NCI-H2171 treated with DMSO at 0.1 percent for 48 hours (cell line): ENCODE data around the gene BMP4.
"Not testable (repeated sequence)": the region's sequence is repeated elsewhere in the genome, so short reads cannot be mapped to it uniquely, and the experiment has no call there.

ENCODE experiments used
- DNase-seq: peaks from one replicate; lab custom pipeline; 2025; lab: John Stamatoyannopoulos, UW

Gene BMP4

DNA sequence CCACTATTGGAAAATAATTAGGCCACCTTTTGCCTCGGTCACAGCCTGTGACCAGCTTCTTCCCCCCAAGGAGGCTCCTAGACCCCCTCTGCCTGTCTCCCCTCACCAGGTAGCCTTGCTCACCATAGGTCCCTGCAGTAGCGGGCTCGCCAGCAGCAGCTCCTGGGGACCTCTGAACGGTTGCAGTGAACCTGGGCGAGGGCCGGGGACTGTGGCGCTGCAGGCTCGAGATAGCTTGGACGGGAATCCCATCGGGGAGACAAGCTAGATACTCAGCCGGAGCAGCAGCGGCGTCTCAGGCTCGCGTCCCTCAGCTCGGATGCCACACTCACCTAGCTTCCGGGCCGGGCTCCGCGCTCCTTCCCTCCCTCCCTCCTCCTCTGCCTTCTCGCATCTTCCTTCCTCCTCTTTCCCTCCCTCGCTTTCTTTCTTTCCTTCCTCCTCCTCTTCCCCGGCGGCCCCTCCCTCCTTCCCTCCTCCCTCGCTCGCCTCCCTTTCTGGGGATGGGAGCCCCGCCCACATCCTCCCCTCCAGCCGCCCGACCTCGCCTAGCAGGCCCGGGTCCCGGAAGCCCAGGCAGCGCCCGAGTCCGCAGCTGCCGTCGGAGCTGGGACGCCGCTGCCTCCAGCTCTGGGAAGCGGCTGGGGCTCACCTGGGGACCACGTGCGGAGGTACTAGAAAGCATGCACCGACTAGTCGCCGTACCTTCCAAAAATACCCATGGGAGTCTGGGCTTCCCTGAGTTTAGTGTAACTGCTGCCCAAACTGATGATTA, at the start of gene BMP4:
Gene BMP4 (minus strand): TSS at position 399 of the 775 bp plus-strand sequence. CDS start 4,603 bp downstream, outside the sequence.
- no peak for DNase-seq

DNA sequence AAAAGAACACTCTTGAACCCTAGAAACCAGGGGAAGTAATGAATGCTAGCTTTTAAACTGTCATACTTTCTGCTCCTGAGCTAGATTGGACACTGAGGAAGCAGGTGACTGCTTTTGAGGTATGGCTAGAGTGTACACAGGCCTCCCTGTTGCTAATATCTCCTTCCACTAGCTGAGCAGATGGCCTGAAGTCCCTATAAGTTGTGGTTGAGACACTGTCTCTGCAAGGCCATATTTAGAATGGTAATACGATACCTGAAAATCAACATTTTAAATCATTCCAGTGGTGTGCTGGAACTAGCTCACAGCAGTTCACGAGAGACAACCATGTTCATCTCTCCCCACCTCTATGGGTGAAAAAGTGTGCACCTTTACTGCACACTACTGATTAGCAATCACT, 46.4 kb upstream of the BMP4 start:
- DNase-seq, result no peak

DNA sequence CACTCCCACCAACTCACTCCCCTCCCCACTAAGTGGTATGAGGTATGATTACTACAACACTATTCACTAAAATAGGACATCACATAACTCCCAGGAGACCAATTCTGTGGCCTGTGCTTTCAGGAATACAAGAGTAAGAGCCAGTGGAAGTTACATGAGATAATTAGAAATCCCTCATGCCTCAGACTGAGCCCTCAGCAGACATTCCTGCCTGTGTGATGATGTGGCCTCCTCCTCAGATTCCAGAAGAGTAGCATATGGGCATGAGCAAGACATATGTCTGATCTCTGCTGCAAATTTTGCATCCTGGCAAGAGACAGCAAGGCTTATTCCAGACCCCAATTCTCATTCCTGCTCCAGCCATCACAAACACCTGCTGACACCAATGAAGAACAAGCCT, 46.0 kb upstream of the BMP4 start:
- DNase-seq, result no peak

DNA sequence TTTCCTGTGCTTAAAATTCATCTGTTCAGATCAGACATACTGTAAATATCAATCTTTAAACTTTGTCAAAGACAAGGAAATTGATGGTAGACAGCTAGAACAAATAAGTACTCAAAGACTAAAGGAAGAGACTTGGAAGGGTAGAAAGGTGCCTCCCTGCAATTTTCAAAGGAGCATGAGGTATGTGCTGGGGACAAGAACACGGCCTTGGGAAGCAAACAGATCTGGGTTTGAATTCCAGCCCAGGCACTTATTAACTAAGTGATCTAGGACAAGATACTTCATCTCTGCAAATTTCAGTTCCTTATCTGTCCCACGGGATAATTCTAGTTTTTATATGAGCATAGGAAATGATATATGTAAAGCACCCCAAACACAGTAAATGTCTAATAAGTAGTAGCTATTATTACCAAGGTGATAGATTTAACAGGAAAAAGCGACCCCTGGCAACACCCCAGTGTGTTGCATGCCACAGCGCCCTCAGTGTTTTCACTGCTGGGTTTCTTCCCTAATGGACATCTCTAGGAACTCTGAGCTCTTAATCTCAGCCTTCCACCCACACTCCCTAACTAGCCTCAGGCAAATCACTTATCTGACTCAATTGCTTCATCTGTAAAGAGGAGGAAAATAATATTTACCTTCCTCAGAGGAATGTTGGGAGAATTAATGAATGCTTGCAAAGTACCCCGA, 44.7 kb upstream of the BMP4 start:
- DNase-seq, result no peak

DNA sequence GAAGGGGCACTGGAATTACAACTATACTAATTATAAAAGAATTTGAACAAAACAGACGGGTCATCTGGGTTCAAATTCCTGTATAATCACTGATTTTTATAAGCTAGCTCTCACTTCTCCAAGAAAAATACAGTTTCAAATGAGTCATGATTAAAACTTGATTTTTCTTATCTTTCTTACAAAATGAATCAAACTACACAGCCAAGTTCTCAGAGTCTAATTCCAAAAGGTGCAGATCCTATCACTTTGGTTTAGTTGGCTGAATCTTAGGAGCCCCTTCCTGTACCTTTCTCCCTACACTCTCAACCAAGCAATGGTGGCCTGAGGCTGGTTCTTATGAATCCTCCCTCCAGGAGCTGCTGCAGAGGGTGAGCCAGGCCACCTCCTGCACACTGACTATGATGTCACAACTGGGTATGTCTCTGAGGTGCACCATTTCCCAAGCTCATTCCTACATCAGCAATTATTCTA, 43.8 kb upstream of the BMP4 start:
- DNase-seq, result no peak

DNA sequence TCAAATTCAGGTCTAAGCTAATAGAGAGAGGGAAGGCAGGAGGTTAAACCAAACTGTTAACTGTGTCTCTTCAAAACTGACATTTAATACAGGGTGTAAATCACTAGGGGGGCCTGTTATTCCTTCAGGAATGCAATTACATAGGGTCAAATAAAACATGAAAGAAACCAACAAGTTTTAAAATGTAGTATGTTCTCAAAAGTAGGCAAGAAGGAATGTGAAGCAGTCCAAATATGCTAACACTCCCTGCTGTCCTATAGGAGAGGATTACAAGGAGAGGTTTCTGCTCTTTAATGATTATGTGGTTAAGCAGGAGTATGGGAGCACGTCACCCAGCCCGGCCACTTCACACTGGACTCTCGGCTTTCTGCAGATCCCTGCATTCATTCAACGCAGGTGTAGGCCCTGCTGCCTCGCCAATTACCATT, 42.5 kb upstream of the BMP4 start:
- DNase-seq, result no peak

DNA sequence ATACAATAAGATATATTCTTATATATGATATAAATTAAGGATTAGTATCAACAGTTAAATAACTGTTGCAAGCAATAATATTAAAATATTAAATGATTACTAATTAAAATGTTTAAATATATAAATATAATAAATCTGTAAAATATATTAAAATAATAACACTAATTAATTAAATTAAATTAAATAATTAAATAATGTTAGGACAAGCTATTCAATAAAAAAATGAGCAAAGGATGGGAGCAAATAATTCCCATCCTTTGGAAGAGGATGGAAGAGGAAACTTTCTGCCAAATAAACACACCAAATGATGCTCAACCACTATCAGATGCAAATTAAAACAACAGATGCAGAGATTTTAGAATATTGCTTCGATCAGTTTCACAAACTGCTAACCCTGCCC, 39.4 kb upstream of the BMP4 start:
- no peak for DNase-seq

DNA sequence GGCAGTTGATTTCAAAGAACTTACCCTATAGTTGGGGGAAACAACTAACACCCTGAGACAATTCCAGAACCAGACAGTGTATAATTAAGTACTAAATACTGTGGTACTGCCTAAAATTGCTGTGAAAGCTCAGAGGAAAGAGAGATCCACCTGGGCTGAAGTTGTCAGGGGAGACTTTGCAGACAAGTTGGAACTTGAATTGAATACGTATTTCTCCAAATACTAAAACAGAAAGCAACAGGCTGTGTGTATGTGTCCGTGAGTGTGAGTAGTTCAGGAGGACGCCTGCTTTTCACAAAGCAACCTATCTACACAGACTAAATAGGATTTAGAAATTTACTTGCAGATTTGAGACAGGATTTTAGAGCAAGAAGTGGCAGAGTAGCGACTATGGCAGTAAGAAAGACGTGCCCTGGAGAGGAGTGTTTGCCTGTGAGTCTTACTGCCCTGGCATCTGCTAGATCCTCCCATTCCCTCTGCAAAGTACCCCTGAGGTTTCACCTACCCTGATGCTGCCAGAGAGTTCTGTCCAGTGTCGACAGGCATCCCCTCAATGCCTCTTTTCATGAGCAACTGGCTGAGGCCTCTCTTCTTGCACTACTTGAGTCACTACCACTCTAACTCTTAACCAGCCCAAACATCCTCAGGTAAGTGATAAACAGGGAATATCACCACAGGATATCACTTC, 37.4 kb upstream of the BMP4 start:
- DNase-seq, result no peak

DNA sequence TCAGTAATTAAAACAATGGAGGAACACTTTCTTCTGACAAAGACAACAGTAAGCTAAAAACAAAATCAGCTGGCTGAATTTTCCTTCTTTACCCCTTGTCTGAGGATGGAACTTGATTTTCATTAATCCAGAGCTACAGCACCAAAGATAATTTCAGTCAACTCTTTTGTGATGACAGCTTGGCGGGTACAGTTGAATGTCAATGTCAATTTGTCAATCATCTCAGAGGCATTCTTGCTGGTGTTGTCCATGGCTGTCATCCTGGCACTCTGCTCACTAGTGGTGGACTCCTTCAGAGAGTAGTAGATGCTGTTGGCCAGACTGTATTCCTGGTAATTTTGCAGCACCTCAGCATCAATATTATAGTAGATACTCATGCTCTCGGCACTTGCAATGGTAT, 34.4 kb upstream of the BMP4 start:
- no peak for DNase-seq

DNA sequence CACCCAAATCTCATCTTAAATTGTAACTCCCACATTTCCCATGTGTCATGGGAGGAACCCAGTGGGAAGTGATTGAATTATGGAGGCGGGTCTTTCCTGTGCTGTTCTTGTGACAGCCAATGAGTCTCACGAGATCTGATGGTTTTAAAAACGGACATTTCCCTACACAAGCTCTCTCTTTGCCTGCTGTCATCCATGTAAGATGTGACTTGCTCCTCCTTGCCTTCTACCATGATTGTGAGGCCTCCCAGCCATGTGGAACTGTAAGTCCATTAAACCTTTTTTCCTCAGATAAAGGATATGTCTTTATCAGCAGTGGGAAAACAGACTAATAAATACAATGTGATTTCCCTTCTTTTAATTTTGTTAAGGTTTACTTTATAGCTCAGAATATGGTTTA, 30.1 kb upstream of the BMP4 start:
- not testable (repeated sequence) for DNase-seq

DNA sequence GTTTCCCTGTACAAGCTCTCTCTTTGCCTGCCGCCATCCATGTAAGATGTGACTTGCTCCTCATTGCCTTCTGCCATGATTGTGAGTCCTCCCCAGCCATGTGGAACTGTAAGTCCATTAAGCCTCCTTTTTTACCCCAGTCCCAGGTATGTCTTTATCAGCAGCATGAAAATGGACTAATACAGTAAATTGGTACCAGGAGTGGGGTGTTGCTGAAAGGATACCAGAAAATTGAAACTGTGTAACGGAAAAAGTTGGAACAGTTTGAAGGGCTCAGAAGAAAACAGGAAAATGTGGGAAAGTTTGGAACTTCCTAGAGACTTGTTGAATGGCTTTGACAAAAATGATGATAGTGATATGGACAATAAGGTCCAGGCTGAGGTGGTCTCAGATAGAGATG, 28.3 kb upstream of the BMP4 start:
- not testable (repeated sequence) for DNase-seq

DNA sequence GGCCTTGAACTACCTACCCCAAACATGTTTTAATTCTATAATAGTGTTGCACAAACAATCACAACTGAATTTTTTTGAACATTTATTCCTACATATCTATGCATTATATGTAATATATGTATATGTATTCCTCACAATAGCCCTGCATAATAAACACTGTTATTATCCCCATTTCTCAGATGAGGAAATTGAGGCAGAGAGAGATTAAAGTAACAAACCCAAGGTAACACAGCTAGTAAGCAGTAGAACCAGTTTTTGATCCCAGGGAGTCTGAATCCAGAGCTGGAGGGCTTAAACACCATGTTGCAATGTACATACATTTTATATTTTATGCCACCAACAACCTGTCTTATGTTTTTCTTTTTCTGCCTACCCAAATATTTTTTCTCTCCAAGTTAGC, 26.5 kb upstream of the BMP4 start:
- no peak for DNase-seq

DNA sequence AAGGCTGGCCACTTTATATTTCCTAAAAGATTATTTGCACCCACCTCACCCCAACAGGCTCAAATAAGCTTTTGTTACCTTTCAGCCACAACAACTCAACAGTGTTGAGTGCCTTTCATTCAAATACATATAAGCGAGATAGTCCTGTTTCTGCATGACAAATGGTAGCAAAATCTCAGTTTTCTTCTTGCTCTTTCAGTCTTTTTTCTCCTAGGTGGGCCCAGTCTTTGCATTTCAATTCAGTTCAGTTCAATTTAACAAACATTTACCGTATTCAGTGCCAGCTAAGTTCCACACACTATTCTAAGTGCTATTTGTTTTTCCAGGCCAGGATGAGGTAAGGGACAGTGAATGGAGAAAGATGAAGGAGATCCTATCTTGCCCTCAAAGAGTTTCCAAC, 25.9 kb upstream of the BMP4 start:
- no peak for DNase-seq

DNA sequence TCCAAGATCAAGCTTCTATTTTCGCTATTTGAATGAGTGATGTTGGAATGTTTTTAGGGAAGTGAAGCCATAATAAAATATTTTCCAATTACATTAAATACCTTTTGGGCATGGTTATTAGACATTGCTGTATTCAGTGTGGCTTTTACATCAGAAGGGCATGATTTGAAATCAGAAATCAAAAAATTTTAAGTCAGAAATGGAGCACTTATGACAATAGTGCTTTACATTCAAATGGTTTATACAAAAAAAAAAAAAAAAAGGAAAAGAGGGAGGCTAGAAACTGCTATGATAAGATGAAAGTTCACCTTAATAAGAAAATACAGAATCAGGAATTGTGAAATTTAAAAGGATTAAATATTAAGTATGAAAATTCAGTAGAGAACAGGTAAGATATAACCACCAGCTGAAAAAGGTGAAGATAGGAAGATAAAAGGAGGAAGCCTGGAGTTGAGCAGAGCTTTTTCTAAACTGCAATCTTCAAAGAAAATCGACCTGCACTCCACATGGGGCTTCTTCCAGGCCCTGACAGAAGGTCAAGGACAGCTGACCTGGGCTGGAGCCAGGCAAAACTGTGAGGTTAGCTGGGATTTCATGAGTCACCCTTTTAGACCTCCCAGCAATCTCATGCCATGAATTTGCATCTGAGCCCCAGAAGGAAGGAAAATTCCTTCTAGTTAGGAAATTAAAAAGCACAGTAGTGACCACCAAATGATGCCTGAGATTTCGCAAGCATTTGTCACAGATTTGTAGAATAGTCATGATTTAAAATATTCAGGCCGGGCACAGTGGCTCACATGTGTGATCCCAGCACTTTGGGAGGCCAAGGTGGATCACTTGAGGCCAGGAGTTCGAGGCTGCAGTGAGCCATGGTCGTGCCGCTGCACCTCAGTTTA, 23.4 kb upstream of the BMP4 start:
- no peak for DNase-seq

DNA sequence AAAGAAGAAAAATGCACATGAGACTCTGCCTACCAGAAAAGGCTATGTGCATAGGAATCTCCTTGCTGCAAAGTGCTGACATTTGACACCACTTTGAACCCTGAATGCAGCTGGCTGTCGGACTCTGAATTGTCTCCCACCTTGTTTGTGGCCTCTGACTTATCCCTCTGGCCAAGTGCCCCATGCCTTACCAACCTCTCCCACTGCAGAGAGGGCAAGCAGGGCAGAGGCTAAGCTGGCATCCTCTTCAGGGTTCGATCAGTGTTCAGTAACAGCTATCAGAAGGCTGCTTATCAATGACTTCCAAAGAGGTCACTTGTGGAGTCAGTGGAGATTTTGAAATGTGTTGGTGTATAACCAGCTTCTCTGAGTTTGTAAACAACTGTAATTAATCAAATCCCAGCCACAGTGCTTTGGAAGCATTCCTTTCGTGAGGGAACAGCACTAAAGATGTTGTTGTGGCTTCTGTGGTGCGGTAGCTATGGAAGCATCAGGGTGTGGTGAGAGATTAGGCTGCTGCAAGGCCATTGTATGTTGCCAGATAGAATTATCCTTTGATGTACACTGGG, 22.6 kb upstream of the BMP4 start:
- DNase-seq, result no peak

DNA sequence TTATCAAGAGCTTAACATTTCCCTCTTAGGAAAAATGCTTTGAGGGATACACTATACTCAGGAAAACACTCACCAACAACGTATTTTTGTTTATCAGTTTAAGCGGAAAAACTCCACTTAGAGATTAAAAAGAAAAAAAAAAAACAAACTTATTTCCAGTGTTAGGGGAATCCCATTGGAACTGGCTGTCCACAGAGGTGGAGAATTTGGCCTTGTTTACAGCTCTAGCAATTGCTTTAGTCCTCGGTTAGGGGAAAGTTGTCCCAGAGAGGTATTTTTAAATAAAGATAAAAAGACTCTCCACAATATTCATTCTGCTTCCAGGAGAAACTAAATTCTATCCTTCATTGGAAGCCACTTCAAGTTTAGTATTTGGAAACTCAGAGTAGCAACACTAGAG, 21.6 kb upstream of the BMP4 start:
- no peak for DNase-seq

DNA sequence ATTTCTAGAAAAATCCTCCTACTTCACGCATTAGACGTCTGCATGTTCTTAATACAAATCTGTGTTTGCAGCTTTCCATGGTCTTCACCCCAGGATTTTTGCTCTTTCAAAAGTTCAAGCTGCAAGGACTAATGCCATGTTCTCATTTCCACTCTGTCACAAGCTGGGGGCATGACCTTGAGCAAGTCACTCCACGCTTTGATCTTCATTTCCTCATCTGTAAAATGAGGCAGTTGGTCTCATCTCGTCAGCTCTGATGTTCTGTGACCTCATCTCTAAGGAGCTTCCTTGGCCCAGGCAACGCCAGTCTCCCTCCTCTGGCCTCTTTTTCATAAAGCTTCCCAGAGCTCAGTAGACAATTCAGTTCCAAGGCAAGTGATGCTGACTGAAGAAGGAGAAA, 18.8 kb upstream of the BMP4 start:
- no peak for DNase-seq

DNA sequence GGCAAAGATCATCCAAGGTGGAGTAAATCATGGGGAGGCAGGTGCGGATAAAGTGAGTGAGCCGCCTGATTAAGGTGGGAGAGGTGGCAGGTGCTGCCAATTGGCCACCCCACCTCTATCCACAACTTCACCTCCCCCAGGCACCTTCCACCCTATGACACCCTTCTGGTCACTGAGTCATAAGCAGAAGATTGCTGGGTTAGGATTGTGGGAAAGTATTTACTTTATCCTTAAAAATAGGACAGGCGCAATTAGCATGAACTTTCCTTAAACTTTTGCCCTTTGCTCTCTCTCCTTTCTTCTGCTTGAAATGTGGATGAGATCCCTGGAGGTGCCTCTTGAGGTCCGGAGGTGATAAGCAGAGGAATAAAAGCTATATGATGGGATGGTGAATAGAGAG, 14.9 kb upstream of the BMP4 start:
- DNase-seq, result no peak

DNA sequence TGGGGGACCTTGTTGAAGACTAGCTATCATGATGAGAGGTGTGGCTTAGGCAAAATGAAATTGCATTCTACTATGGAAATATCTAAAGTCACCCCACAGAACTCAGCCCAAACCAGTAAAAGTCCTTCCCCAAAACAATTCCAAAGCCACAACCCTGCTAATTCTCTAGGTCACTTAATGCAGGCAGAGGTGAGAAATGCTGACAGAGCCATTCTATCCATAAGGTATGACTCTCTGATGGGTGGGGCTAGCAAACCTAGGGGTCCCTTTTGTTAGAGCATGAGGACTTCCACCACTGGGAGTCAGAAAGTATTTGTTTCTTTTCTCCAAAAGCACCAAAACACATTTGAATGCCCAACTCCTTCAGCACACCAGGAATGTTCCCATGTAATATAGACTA, 12.7 kb upstream of the BMP4 start:
- no peak for DNase-seq

DNA sequence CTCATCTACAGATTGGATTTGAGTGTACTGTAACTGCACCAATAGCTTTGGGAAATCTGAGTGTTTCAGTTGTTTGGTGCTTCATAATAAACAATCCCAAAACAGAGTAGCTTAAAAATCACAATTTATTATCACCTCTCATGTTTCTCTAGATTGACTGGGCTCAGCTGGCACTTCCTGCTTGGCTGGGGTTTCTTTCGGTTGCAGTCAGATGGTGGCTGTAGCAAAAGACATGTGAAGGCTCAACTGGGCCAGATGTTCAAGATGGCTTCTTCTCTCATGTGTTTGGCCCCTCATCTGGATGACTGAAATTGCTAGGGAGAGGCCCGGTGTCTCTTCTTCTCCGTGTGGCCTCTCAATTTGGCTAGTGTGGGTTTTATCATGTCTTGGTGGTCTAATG, 12.1 kb upstream of the BMP4 start:
- no peak for DNase-seq

DNA sequence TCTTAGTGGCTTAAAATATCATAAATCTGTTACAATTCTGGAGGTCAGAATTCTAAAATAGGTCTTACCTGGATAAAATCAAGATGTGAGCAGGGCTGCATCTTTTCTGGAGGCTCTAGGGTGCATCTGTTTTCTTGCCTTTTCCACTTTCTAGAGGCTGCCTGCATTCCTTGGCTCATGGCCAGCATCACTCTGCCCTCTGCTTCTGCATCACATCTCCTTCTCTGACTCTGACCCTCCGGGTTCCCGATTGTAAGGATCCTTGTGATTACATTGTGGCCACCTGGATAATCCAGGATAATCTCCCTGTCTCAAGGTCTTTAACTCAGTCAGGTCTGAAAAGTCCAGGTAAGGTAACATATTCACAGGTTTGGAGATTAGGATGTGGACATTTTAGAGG, 11.0 kb upstream of the BMP4 start:
- DNase-seq, result no peak

DNA sequence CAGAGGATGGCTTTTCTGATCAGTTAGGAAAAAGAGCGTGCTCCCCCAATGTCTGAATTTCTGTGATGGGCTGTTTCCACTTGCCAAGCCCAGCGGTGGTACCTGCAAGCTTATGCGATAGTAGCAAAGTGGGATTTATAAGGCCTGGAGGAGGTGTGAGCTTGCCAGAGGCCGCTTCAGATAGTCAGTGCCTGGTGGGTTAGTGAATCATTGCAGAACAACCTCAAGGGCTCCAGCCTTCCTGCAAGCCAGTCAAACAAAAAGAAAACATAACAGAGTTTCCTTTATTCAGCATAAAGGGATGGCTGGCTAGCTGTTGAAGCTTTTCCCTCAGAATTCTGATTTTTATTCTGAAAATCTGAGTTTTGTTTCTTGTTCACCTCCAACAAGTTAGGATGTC, 7.6 kb upstream of the BMP4 start:
- DNase-seq, result no peak
